GM19193 (cell line): Measurements from ENCODE around the gene ABTB2.

Experiments
- POLR2A ChIP-seq: IDR thresholded peaks from 4 replicates; pipeline ENCODE4 v1.6.1; 2011; ENCODE audit not compliant: insufficient read depth, insufficient read length; ENCODE audit errors: extremely low read depth

Gene ABTB2

DNA sequence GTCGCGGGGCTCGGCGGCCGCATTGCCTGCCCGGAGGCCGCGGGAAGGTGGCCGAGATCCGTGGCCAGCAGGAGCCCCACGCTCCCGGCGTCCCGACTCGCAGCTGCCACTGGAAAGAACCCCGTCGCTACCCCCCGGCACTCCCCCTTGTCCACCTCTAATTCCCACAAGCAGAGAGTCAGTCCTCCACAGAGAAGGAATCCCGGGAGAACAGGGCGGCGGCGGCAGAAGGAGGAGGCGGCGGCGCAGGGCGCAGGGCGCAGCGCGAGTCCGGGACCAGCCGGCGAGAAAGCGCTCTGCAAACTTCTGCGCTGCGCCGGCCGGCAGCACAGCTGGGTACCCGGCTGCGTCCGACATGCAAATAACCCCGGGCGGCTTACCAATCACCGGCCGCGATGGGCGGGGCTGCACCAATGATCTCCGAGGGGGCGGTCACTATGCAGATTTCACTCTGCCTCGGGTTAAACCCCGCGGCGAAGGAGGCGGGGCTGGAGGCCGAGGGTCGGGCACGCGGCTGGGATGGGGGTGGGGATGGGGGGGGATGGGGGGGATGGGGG is at the start of gene ABTB2:
Gene ABTB2 (minus strand): TSS at position 310 of the 557 bp plus-strand sequence.
- TF ChIP-seq POLR2A = peak; percentile 98

DNA sequence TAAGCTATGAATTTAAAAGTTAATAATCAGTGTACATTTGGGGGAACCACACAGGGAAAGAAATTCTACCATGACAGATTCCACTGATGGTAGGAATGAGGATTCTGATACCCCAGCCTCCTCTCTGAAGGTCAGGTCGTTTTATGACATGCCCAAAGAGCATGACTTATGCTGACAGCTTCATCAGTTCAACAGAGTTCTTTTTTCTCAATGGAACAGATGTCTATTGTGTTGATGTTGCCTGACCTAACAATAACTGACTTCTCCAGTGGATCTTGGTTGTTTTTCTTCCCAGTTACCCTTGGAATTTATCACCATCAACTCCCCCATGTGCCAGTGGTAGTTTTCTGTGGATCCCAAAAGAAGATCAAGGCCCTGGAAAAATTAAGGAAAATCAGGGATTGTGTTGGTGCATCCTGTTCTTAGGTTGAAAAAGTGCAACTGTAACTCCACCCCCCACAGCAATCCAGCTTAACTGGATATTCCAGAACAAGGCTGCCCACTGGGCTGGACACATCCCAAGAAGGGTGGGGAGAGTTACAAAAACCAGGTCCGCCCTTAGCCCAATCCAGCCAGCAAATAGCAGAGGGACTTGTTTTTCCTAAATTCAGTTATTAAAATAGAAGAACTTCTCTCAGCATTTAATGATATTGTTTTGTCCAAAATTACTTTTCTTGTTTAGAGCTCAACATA is 49.5 kb upstream of the ABTB2 start:
- no peak for TF ChIP-seq POLR2A

DNA sequence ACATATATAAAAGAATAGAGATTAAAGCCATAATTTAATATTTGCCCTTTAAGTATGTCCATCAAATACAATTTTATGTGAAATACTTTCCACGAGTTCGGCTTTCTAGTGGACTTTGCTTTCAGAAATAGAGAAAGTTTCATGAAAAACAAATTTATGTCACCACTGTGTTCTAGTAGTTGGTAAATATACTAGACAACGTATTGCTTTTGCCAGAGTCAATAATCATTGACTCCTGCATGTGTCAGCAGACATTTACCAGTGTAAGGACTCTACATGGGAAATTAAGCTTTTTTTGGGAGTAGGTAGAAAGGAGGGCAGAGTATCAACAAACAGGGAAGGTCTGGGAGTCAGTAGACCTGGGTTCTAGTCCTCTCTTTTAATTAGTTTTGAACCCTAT is 48.6 kb upstream of the ABTB2 start:
- no peak for TF ChIP-seq POLR2A

DNA sequence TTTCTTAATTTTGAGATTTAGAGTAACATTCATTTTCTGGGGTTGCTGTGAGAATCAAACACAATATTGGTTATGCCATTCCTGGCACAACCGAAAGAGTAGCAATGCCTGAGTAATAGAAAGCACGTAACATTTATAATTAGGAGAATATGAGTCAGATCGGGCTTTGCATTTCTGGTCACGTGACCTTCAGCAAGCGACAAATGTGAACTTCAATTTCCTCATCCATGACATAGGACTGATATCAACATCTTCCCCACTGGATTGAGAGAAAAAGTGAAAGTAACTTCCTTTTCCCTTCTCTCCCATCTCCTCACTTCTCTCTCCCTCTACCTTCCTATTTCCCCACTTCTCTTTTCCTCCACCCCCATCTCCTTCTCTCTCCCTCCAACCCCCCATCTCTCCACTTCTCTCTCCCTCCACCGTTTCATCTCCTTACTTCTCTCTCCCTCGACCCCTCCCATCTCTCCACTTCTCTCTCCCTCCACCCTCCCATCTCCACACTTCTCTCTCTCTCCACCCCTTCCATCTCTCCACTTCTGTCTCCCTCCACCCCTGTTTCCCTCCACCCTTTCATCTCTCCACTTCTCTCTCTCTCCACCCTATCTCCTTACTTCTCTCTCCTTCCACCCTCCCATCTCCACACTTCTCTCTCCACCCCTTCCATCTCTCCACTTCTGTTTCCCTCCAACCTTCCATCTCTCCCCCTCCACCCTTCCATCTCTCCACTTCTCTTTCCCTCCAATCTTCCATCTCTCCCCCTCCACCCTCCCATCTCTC is 47.5 kb upstream of the ABTB2 start:
- no peak for TF ChIP-seq POLR2A

DNA sequence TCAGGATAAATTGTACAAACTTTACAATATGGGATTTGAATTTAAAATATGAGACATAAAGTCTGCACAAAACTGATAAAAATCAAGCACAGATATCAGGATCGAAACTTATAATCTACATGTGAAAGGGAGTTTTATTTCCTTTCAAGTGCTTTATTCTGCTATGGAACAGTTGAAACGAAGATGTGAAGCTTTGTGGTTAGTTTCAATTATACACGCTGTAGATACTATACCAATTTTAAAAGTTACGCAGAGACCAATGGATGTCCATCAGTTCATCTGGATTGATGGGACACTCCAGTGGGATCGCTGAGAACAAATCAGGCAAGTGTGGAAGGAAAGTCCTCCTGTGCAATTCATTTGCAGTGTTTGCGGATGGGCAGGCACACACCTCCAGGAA is 46.5 kb upstream of the ABTB2 start:
- no peak for TF ChIP-seq POLR2A

DNA sequence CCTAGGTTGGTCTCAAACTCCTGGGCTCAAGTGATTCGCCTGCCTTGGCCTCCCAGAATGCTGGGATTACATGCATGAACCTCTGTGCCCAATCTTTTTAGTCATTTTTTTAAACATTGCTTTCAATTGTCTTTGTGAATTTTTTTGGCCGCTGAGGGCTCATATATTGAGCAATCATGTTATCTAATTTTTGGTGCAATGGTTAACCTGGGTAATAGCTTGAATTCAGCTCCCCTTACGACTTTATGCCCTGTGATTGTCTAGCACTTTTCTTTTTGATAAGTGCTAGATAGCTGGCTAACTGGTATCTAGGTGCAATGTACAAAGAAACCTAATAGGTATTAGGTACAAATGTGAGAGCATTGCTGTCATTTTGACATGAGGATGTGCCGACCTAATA is 45.6 kb upstream of the ABTB2 start:
- no peak for TF ChIP-seq POLR2A

DNA sequence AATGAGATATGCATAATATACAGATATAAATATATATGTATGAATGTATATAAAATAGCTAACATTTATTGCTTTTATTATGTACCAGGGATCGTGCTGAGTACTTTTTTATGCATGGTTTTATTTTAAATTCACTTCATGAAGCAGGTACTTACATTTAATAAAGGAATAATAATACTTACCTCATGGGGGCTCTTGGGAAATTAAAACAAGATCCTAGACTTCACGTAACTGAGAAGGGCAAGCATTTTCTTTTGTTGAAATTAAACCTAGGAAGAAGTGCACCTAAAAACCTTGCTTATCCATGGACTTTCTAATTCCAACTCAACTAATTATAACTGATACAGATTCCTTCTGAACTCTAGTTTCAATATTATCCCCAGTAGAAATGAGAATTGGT is 40.0 kb upstream of the ABTB2 start:
- no peak for TF ChIP-seq POLR2A

DNA sequence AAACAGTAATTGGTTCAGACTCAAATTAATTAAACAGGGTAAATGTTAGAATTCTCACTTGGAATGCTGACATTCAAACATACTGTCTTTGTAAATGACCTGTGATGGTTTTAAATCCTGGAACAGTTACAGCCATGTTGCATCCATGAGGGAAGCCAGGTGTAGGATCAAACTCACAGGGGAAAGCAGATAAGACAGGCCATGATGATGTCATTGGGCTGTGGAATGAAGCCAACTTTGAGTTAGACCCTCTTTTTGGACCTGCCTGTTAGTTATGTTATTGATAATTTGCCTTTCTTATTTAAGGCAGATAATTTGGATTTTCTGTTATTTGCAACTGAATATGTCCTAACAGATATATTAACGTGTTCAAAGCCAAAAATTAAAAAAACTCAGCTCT is 39.3 kb upstream of the ABTB2 start:
- no peak for TF ChIP-seq POLR2A

DNA sequence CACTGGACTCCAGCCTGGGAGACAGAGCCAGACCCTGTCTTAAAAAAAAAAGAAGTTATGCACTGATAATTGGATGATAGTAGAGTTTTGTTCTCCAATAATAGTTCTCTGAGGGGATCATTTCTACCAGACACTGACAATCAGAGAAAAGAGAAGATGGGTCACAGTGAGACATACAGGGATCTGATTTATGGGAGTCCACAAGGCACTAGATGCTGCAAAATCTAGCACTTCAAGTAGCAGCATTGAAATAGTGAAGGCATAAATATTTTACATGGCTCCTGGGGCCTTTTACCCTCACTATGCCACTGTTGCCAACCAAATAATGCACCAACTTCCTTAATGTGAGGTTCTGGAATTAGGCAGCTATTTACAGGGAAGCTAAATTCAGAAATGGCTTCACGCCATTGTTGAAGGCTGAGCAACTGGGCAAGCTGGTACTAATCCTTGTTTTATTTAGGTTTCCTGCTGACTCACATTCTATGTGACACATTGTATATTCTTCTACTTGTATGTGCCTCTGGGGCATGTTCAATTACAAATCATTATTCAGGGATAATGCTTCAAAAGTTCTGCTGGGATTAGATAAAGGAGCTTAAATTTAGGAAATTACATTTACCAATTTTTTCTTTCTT is 38.2 kb upstream of the ABTB2 start:
- TF ChIP-seq POLR2A = no peak

DNA sequence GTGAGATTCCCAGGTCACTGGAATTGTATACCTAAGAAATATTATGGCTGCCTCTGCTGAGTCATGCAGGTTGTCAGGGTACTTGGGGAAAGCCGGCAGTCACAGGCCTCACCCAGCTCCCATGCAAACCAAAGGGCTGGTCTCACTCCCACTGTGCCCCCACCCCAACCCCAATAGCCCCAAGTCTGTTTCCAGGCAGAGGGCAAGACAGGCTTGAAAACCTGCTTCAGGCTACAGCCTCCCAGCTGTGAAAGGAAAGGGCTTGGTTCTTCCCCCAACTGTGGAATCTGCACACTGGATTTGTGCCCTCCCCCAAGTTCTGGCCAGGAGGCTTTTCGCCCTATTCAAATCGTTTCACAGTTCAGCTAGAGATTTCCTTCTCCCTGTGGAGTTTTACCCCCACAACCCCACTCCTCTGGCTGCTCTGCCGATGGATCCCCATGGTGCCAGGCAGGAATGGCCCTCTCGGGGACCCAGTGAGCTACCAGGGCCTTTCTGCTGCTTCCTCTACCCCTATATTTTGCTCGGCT is 37.0 kb upstream of the ABTB2 start:
- no peak for TF ChIP-seq POLR2A

DNA sequence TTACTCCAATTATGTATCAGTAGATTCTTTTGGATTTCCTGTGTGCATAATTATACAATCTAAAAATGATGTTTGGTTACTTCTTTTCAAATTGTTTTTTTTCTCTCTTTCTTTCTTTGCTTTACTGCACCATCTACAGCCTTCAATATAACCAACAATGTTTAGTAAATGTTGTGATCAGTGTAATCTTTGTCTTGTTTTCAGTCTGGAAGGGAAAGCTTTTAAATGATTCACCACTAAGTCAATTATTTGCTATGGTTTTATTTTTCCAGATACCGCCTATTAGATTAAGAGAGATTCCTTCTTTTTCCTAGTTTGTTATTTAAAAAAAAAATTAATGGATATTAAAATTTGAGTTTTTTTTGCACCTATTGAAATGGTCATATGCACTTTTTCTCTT is 29.8 kb upstream of the ABTB2 start:
- no peak for TF ChIP-seq POLR2A

DNA sequence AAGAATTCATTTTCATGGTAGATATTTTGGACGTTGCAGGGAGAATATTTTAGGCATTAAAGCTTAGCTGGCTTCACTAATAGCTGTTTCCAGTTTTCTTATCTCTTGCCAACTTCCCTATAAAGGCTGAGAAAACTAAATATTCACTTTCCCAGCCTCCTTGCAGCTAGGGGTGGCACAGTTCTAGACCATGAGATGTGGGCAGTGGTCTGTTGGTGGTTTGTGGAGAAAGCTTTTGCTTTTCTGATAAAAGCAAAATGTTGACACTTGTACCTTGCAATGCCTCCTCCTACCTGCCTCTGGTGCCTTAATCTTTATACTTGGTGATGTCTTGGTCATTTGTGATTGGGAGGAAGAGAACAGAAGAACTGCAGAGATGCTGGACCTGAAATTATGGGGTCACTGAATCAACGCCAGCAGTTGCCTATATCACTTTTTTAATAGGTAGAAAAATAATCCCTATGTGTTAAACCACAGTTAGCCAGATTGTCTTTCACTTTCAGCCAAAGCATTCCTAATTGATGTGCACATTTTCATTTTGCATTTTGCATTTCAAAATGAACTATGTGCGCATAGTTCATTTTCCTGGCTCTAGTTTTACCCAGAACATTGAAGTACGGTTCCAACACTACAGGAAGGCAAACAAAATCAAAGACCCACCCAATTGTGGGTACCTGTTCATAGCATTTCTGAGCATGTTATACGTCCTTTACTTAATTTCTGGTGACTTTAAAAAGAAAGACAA is 24.9 kb upstream of the ABTB2 start:
- no peak for TF ChIP-seq POLR2A

DNA sequence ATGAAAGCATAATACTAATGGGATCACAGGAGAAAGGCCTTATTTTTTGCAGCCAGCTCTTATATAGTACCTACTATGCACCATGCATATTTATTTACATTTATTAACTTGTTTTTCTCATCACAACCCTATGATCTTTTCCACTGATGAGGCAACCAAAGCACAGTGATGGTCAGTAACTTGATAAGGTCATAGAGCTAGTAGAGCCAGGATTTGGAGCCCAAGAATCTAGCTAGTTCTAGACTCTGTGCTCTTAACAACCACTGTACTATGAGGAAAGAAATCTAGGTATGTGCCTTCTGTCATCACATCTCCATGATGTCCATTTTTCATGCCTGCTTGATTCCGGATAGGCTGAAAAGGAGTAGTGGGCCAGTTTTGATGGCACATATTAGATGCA is 24.0 kb upstream of the ABTB2 start:
- no peak for TF ChIP-seq POLR2A

DNA sequence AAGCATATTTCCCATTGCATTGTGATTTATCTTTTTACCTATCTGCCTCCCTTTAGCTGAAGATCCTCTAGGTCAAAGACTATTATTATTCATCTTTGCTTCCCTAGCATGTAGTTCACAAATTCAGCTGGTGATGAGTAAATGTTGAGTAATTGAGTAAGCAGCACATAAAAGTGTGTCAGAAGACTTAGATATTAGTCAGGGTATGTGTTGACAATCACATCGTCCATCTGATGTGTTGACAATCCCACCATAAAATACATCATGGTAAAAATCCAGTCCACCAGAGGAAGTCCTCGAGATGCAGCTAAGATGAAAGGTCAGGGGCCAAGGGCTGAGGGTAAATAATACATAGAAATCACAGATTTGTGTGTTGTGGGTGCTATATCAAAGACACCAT is 22.9 kb upstream of the ABTB2 start:
- no peak for TF ChIP-seq POLR2A

DNA sequence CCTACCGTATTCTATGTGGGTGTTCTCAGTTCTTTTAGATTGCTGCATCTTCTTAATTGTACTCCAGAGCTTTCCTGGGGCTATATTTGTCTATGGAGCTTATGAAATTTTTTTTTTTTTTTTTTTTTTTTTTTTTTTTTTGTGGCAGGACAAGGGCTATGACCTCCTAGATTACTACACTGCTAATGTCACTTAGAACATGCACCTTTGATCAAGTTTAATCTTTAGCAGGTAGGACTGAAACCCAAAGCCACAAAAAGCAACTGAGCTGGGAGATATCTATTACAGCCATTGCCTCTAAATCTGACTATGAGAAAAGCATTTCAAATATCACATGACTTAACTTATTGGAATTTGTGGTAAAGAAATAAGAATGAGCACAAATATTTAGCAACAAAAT is 21.7 kb upstream of the ABTB2 start:
- TF ChIP-seq POLR2A = no peak
